IPS DF 4.7 (cell line): ENCODE data around the gene LRRC43.

Source experiments
- DNase-seq: peaks from one replicate; pipeline ENCODE4 v3.0.0-alpha.2; 2013; ENCODE audit warnings: low spot score; ENCODE audit errors: extremely low read depth

LRRC43 gene, protein sequence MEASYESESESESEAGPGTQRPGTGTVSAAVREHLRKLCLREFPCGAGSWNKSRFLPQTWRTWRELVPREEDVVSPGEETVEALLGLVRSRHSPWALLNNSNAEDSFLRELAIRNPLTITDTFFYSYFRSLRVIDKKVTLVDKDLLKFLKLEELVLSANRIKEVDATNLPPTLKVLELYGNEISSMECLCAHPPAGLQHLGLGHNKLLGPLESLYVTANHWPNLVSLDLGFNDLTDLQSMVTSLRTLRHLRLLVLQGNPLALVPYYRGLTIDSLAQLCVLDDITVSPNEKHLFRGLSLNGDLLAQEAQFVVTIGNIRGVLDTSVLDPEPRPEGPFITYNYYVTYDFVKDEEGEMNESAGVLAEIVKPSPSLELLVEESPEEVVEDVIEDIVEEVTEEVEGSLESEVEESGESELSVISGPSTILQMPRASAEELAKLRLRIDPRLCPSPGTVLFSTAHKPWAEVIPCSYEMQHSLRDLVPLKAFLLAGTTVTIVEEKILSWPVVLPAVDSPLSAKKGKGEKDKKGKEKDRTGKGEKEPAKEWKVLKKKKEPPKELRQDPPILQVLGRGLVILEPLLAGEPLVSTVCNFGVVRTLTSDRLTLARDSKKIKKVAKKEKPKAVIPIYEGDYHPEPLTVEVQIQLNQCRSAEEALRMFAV

DNA sequence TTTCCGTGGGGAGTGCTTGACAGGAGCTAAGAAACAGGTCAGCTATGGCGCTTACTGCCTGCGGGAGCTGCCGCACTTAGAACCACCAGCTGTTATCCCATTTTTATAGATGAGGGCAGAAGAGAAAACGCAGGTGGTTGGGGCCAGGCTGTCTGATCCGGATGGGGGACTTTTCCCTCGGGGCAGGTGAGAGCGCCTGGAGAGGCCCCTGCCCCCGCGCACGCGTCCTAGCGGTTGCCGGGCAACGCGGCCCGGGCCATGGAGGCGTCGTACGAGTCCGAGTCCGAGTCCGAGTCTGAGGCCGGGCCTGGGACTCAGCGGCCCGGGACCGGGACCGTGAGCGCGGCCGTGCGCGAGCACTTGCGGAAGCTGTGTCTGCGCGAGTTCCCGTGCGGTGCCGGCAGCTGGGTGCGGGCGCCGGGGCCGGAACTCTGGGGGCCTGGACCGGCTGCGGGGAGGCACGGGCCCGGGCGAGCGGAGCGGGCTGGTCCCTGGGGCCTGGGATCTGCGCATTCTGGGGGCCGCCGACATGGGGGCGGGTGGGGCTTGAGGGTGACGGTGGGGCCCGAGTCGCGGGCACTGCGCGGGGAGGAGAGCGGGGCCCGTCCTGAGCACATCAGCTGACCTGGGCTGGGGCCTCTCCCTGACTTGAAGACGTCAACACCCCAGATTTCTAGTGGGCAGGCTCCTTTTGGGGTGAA lies at the start of gene LRRC43:
Gene LRRC43, plus strand, starts transcription at position 237 of the 701 bp plus-strand sequence. Its CDS starts 22 bp downstream, at position 259.
- DNase-seq = no peak

DNA sequence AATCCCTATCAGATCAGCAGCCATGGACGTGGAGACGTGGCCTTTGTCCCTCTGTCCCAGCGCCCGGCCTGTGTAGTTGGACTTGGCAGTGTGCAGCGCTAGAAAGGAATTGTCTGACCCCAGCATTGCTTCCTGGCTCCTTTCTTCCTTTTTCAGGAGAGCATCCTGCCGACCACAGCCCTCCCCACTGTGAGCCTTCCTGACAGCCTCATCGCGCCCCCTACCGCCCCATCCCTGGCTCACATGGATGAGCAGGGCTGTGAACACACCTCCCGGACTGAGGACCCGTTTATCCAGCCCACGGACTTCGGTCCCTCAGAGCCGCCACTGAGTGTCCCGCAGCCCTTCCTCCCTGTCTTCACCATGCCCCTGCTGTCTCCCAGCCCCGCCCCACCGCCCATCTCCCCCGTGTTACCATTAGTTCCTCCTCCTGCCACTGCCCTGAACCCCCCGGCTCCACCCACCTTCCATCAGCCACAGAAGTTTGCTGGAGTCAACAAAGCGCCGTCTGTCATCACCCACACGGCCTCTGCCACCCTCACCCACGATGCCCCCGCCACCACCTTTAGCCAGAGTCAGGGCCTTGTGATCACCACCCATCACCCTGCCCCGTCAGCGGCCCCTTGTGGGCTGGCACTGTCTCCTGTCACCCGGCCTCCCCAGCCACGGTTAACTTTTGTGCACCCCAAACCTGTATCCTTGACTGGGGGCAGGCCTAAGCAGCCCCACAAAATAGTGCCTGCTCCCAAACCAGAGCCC lies 49.6 kb upstream of the LRRC43 start:
- DNase-seq = no peak

- DNase-seq = no peak
Measured at GRCh38 chr12:122135437-122136031, 47.4 kb upstream of the LRRC43 start.

DNA sequence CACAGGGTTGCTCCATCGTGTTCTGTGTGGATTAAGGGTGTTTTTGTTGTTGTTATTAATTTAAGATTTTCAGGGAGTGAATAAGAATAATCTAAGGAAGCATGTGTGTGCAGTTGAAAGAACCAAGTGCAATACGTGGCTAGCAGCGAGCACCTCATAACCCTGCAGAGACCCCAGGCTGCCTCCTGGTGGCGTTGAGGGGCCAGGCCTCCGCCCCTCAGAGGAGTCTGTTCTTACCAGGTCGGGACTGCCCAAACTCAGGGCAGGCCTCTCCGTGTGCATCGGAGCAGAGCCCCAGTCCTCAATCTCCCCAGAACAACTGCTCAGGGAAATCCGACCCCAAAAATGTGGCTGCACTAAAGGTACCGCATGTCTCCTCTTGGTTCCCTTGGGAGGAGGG lies 45.7 kb upstream of the LRRC43 start:
- DNase-seq = no peak

- DNase-seq = no peak
Measured at GRCh38 chr12:122137681-122138080, 45.2 kb upstream of the LRRC43 start.

- DNase-seq = no peak
Measured at GRCh38 chr12:122138181-122138580, 44.7 kb upstream of the LRRC43 start.

DNA sequence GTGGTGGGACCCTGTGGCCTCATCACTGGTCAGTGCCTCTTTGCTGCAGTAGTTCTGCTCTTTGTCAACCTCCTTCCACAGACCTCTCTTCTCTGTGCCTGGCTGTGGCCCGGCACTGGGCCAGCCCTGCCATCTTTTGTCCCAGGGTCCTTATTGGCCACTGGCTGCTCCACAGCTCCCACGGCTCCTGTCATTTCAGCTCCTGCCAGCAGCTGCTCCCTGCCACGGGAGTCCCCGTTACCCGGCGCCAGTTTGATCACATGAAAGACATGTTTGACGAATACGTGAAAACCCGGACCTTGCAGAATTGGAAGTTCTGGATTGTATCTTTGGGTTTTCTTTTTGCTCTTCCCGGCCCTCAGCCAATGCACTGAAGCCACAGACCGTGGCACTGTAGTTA lies 44.3 kb upstream of the LRRC43 start:
- DNase-seq = no peak

DNA sequence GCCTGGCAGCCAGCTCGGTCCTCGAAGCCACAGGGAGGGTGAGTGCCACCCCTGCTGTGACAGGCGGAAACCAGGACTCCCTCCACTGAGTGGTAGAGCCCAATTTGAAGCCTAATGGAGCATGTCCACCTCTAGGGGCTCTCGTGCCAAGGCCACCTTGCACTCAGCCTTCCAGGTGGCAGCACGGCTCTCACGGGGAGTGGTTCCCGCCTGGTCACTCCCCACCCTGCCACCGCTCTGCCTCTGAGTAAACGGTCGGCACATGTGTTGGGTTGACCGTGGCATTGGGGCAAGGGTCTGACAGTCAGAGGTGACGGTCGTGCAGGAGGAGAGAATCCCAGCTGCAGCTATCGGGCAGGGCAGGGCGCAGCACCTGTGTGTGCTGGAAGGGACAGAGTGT lies 43.7 kb upstream of the LRRC43 start:
- no peak for DNase-seq

- DNase-seq = no peak
Measured at GRCh38 chr12:122139941-122140340, 43.0 kb upstream of the LRRC43 start.

- no peak for DNase-seq
Measured at GRCh38 chr12:122140467-122141257, 42.3 kb upstream of the LRRC43 start.

DNA sequence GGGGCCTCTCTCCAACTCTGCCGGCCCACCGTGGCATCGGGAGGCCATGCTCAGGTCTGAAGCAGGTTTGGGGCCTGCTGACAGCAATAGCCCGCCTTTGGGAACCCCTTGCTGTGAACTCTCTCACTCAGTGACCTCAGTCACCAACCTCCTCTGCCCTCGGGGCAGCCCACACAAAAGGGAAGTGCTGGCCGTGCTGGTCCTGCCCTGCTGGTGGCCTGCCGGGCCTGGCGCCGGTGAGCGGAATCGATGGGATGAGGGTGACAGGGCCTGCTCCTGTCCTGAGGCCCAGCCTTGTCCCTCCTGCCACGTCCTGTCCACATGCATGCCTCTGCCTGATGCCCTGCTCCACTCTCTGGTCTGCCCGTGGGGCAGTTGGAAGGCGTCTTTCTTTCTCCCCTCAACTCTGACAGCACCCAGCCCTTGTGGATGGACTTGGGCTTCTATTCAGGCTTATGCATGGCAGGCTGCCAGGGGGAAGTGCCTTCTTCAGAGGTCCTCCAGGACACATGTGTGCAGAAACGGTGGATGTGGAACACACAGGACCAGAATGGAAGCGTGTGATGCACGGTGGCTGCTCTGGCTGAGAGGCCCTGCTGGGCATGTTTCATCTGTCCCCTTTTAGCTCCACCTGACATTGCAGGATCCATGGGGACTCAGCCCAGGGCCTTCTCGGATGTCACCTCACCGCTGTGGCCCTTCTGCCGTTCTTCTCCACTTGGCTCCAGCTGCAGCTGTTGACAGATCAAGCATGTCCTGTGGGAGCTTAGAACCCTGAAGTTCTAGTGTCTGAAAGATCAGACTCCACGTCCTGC lies 40.8 kb upstream of the LRRC43 start:
- DNase-seq = no peak

- DNase-seq = no peak
Measured at GRCh38 chr12:122142857-122143256, 40.1 kb upstream of the LRRC43 start.

DNA sequence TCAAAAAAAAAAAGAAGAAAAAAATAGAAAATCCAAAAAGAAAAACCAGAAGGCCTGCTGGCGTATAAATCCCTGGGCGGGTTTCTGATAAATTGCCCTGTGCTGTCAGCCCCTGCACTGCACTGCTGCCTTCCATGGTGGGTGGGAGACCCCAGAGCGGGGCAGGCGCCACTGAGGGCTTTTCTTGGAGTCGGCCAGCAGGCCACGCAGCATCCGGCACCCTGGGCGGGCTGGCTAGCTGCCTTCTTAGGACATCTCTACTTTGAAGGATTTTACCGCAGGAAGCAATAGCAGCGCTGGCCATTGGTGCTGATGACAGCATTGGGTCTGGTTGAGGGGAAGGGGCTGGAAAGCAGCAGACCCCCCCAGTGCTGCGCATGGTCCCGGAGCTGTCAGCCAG lies 38.0 kb upstream of the LRRC43 start:
- no peak for DNase-seq

DNA sequence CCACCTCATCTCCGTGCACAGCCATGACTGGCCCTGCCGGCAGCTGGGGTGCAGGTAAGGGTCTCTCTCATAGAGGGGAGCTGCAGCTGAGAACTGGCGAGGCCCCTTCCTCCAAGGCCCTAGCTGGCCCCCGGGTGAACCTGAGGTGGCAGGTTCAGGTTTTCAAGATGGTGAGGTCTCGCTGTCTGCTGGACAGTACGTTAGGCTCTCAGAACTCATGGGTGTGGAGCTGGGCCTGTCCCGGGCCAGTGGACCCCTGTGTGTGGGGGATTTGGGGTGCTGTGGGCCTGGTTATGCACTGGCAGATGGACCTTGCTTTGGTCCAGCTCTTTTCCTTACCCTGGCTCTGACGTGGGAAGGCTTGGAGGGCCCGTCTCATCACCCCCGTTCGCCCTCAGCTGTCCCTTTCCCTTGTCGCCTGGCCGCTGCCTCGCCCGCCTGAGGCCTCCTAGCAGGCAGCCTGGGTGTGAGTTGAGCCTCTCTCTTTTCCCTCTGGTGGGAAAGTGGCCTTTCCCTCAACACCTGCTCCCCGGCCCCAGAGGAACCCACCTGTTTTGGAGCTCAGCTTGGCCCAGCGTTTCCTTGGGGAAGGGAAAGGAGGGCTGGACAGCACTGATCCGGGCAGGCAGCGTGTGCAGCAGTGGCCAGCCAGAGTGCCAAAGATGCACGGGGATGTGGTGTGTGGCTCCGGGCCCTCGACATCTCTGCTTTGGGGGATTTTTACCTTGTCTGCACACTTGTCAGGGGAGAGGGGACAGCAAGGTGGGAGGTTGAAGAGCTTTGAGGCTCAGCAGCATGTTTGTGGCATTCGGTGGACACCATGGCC lies 37.2 kb upstream of the LRRC43 start:
- DNase-seq = no peak

DNA sequence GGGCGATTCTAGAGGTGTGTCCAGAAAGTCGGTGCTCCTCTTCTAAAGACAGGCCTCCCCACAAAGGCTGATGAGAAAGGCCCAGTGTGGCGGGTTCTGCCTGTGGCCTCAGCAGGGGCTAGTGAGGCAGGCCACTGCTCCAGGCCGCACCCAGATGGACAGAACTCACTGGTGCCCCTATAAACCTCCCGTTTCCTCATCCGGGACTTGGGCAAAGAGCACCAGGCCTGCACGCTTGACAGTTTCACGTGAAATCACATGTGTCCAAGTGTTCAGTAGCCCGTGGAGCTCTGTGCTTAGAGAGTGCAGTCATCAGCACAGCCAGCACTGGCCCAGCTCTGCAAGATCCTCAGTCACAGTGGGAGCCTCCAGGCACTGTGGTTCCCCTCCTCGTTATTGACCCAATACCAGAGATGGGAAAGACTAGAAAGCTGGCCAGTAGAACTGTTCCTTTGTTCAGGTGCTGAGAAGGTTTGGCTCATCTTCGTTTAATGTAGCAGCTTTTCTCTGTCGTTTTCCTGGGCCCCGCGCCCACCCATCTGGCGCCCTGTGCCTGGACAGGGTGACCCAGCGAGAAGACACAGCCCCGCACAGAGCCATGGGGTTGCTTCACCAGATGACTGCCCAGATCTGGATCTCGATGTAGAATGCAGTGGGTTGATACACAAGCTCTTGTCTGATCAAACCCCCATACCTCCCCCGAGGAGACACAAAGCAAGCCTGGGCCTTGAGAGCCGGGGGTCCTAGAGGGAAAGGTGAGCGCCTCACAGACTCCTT lies 35.2 kb upstream of the LRRC43 start:
- no peak for DNase-seq

GRCh38 chr12:122148657-122149056 lies 34.3 kb upstream of the LRRC43 start:
- DNase-seq = no peak

GRCh38 chr12:122150127-122150681 lies 32.7 kb upstream of the LRRC43 start:
- no peak for DNase-seq

GRCh38 chr12:122152754-122153153 lies 30.2 kb upstream of the LRRC43 start:
- no peak for DNase-seq
